ENCODE results near the gene NAGPA.

Gene NAGPA

DNA sequence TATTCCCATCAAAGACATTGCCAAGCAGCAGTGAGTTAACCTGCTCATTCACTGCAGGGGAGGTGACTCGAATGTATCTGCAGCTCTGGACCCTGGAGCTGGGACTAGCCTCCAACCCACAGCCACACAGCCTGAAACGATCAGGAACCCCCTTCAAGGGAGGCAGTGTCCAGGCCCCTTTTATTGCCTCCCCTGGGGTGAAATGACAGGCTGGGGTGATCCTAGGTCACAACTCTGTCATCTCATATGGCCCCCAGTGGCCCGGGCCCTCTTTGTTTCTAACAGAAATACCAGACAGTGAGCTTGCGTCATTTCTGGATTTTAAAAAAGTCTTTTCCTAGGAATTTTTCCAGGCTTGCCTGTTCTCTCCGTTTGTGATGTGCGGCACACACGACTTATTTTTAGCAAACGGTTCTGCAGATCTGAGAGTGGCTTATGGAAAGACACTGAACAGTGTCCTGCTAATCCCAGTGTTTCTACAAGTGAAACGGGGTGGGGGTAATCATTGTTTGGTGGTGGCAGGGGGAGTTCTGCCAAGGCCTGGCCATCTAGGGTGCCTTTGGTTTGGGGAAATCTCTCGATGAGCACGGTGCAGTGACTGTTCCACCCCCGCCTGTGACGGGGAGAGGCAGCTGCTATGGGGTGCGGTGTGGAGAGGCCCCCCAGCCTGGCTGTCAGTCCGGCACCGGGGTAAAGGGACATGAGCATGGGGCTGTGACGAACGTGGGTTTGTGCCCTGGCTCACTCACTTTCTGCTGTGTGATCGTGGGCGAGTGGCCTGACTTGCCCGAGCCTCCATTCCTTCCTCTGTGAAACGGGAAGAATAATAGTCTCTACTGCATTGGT is 27.2 kb downstream of the NAGPA start:
- Histone ChIP-seq H3K9ac (ENCODE audit: low read depth in 1 of 2, low read length in 2 of 2) (no peak overlapping the region), H3K27me3 (ENCODE audit: control insufficient read depth in 1 of 2, insufficient read depth in 2 of 2, low read length in 2 of 2) (no peaks in the 10 kb centered on the region), H3K36me3 (ENCODE audit: control insufficient read depth in 1 of 2, insufficient read depth in 2 of 2, low read length in 2 of 2) (no peaks in the 10 kb centered on the region), H3K4me1 (ENCODE audit: control insufficient read depth in 1 of 2, insufficient read depth in 2 of 2, low read length in 2 of 2) (no peaks in the 10 kb centered on the region), H3K4me3 (ENCODE audit: low read depth in 1 of 2, low read length in 2 of 2) (no peak overlapping the region), H3K9me3 (ENCODE audit: control insufficient read depth in 1 of 2, low read length in 2 of 2) (no peaks in the 10 kb centered on the region), H3K27ac (ENCODE audit: low read depth, low read length) (no peak overlapping the region)

DNA sequence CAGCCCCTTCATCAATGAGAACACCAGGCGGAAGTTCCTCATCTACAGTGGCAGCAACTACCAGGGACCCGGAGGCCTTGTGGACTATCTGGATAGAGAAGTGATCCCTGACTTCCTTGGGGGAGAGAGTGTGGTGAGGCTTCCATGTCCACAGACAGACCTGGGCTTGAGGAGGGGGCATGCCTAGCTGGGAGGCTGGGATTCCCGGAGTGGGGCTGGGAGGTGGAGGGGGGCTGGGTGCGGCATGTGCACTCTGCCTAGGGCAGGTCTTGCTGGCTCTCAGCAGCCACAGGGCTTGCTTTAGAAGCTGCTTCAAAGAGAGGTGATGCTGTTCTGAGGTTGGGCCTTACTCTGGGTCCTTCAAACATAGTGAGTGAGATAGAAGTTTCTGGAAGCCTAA is 27.8 kb downstream of the NAGPA start:
- no peaks in the 10 kb centered on the region for H3K36me3 ChIP-seq (ENCODE audit: control insufficient read depth in 1 of 2, insufficient read depth in 2 of 2, low read length in 2 of 2)
- H3K4me3 ChIP-seq (ENCODE audit: low read depth in 1 of 2, low read length in 2 of 2), result no peak overlapping the region
- H3K9me3 ChIP-seq (ENCODE audit: control insufficient read depth in 1 of 2, low read length in 2 of 2), result no peaks in the 10 kb centered on the region
- H3K27me3 ChIP-seq (ENCODE audit: control insufficient read depth in 1 of 2, insufficient read depth in 2 of 2, low read length in 2 of 2), result no peaks in the 10 kb centered on the region
- H3K27ac ChIP-seq (ENCODE audit: low read depth, low read length), result no peak overlapping the region
- no peaks in the 10 kb centered on the region for H3K4me1 ChIP-seq (ENCODE audit: control insufficient read depth in 1 of 2, insufficient read depth in 2 of 2, low read length in 2 of 2)
- no peak overlapping the region for H3K9ac ChIP-seq (ENCODE audit: low read depth in 1 of 2, low read length in 2 of 2)

DNA sequence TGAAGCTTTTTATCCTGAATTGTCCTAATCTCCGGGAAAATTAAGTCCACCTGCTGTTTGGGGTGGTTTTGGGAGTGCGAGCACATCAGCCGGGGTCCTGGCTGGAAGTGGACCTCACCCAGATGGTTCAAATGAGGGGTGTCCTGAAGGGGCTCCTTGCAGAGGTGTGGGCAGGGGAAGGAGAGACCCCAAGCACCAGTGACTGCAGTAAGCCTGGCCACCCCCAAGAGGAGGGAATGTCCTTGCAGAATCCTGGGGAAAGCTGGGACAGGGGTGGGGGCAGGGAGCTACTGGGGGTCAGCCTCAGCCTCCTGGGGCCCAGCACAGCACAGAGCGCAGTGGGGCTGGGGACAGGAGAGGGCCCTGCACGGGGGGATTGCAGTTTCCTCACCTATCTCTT is 29.4 kb downstream of the NAGPA start:
- H3K4me3 ChIP-seq (ENCODE audit: low read depth in 1 of 2, low read length in 2 of 2), result no peak overlapping the region

DNA sequence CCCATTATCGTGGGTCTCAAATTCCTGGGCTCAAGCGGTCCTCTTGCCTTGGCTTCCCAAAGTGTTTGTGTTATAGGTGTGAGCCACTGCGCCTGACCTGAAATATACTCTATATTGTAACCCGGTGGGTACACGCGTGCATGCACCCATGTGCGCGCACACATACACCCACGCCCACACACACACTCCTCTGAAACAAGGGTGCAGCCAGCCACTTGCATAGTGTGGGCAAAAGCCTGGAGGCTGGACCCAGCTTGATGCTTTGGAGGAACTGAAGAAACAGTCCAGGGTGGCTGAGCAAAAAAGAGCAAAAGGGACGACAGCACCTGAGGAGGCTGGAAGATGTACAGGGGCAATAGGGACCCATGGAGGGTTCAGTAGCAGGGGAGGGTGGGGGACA is 29.9 kb downstream of the NAGPA start:
- H3K9ac ChIP-seq (ENCODE audit: low read depth in 1 of 2, low read length in 2 of 2), result no peak overlapping the region

More for the DNA sequence above, 29.4 kb downstream of the NAGPA start:
- no peaks in the 10 kb centered on the region for H3K4me1 ChIP-seq (ENCODE audit: control insufficient read depth in 1 of 2, insufficient read depth in 2 of 2, low read length in 2 of 2)
- H3K27ac ChIP-seq (ENCODE audit: low read depth, low read length), result no peak overlapping the region
- H3K9ac ChIP-seq (ENCODE audit: low read depth in 1 of 2, low read length in 2 of 2), result no peak overlapping the region
- no peaks in the 10 kb centered on the region for H3K9me3 ChIP-seq (ENCODE audit: control insufficient read depth in 1 of 2, low read length in 2 of 2)
- no peaks in the 10 kb centered on the region for H3K36me3 ChIP-seq (ENCODE audit: control insufficient read depth in 1 of 2, insufficient read depth in 2 of 2, low read length in 2 of 2)
- H3K27me3 ChIP-seq (ENCODE audit: control insufficient read depth in 1 of 2, insufficient read depth in 2 of 2, low read length in 2 of 2), result no peaks in the 10 kb centered on the region

DNA sequence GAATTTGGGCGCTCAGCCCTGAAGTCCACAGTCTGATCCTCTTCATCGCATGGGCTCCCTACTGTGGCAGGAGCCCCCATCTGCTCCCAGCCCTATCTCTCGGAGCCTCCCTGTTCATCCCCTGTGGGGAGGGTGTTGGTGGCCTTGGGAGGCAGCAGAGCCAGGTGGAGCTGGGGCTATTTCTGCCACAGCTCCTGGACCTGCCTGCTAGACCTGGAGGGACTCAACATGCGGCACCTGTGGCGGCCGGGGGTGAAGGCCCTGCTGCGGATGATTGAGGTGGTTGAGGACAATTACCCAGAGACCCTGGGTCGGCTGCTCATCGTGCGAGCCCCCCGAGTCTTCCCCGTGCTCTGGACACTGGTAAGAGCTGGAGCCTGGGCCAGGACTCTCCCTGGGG is 30.5 kb downstream of the NAGPA start:
- no peak overlapping the region for H3K9ac ChIP-seq (ENCODE audit: low read depth in 1 of 2, low read length in 2 of 2)
- H3K36me3 ChIP-seq (ENCODE audit: control insufficient read depth in 1 of 2, insufficient read depth in 2 of 2, low read length in 2 of 2), result no peaks in the 10 kb centered on the region
- H3K27me3 ChIP-seq (ENCODE audit: control insufficient read depth in 1 of 2, insufficient read depth in 2 of 2, low read length in 2 of 2), result no peaks in the 10 kb centered on the region
- no peaks in the 10 kb centered on the region for H3K9me3 ChIP-seq (ENCODE audit: control insufficient read depth in 1 of 2, low read length in 2 of 2)
- no peak overlapping the region for H3K4me3 ChIP-seq (ENCODE audit: low read depth in 1 of 2, low read length in 2 of 2)
- H3K4me1 ChIP-seq (ENCODE audit: control insufficient read depth in 1 of 2, insufficient read depth in 2 of 2, low read length in 2 of 2), result no peaks in the 10 kb centered on the region
- no peak overlapping the region for H3K27ac ChIP-seq (ENCODE audit: low read depth, low read length)

More for the DNA sequence above, 29.9 kb downstream of the NAGPA start:
- Histone ChIP-seq H3K9me3 (ENCODE audit: control insufficient read depth in 1 of 2, low read length in 2 of 2) (no peaks in the 10 kb centered on the region), H3K27ac (ENCODE audit: low read depth, low read length) (no peak overlapping the region), H3K4me1 (ENCODE audit: control insufficient read depth in 1 of 2, insufficient read depth in 2 of 2, low read length in 2 of 2) (no peaks in the 10 kb centered on the region), H3K4me3 (ENCODE audit: low read depth in 1 of 2, low read length in 2 of 2) (no peak overlapping the region), H3K27me3 (ENCODE audit: control insufficient read depth in 1 of 2, insufficient read depth in 2 of 2, low read length in 2 of 2) (no peaks in the 10 kb centered on the region), H3K36me3 (ENCODE audit: control insufficient read depth in 1 of 2, insufficient read depth in 2 of 2, low read length in 2 of 2) (no peaks in the 10 kb centered on the region)

DNA sequence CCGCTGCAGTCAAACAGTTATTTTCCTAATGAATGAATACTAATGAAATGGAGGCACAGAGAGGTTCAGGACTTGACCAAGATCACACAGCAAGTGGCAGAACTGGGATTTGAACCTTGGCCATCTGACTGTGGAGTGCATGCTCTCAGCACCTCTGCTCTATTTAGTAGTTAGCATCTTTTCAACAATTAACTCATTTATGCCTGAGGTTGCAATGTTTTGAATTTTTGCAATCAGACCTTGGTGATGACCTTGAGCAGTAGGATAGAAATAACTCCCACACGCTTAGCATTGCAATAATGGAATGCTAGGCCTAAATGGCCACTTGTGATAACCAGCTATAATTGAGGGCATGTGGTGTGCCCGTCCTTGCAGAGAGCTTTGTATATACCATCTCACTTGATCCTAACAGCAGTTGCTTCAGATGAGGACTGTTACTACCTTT is 31.0 kb downstream of the NAGPA start:
- H3K4me3 ChIP-seq (ENCODE audit: low read depth in 1 of 2, low read length in 2 of 2), result no peak overlapping the region
- no peaks in the 10 kb centered on the region for H3K9me3 ChIP-seq (ENCODE audit: control insufficient read depth in 1 of 2, low read length in 2 of 2)
- no peaks in the 10 kb centered on the region for H3K4me1 ChIP-seq (ENCODE audit: control insufficient read depth in 1 of 2, insufficient read depth in 2 of 2, low read length in 2 of 2)
- no peak overlapping the region for H3K27ac ChIP-seq (ENCODE audit: low read depth, low read length)
- no peaks in the 10 kb centered on the region for H3K27me3 ChIP-seq (ENCODE audit: control insufficient read depth in 1 of 2, insufficient read depth in 2 of 2, low read length in 2 of 2)
- H3K9ac ChIP-seq (ENCODE audit: low read depth in 1 of 2, low read length in 2 of 2), result no peak overlapping the region
- H3K36me3 ChIP-seq (ENCODE audit: control insufficient read depth in 1 of 2, insufficient read depth in 2 of 2, low read length in 2 of 2), result no peaks in the 10 kb centered on the region

DNA sequence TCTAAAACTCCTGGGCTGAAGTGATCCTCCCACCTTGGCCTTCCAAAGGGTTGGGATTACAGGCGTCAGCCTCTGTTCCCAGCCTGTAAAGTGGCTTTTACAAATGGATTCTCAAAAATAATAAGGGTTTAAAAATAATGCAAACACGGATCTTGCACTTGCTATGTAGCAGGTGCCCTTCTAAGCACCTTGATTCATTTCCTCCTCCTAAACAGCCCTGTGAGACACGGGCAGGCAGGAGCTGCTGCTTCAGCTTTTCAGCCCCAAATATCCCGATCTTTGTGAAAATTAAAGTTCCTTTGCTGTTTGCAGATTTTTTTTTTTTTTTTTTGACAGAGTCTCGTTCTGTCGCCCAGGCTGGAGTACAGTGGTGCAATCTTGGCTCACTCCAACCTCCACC is 31.7 kb downstream of the NAGPA start:
- Histone ChIP-seq H3K36me3 (ENCODE audit: control insufficient read depth in 1 of 2, insufficient read depth in 2 of 2, low read length in 2 of 2) (no peaks in the 10 kb centered on the region), H3K9ac (ENCODE audit: low read depth in 1 of 2, low read length in 2 of 2) (no peak overlapping the region), H3K27me3 (ENCODE audit: control insufficient read depth in 1 of 2, insufficient read depth in 2 of 2, low read length in 2 of 2) (no peaks in the 10 kb centered on the region), H3K27ac (ENCODE audit: low read depth, low read length) (no peak overlapping the region), H3K9me3 (ENCODE audit: control insufficient read depth in 1 of 2, low read length in 2 of 2) (no peaks in the 10 kb centered on the region), H3K4me3 (ENCODE audit: low read depth in 1 of 2, low read length in 2 of 2) (no peak overlapping the region), H3K4me1 (ENCODE audit: control insufficient read depth in 1 of 2, insufficient read depth in 2 of 2, low read length in 2 of 2) (no peaks in the 10 kb centered on the region)

DNA sequence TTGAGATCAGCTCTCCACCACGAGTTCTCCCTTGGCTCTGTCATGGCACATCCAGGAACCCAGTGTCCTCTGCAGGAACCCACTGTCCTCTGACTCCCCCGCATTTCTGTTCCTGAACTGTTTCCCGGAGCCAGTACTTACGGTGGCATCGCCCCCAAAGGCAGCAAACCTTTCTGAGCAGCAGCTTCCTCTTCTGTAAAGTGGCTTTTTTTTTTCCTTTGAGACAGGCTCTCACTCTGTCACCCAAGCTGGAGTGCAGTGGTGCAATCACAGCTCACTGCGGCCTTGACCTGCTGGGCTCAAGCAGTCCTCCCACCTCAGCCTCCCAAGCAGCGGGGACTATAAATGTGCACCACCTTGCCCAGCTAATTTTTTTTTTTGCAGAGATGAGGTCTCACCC is 32.2 kb downstream of the NAGPA start:
- Histone ChIP-seq H3K27me3 (ENCODE audit: control insufficient read depth in 1 of 2, insufficient read depth in 2 of 2, low read length in 2 of 2) (no peaks in the 10 kb centered on the region), H3K36me3 (ENCODE audit: control insufficient read depth in 1 of 2, insufficient read depth in 2 of 2, low read length in 2 of 2) (no peaks in the 10 kb centered on the region), H3K4me3 (ENCODE audit: low read depth in 1 of 2, low read length in 2 of 2) (no peak overlapping the region), H3K9ac (ENCODE audit: low read depth in 1 of 2, low read length in 2 of 2) (no peak overlapping the region), H3K4me1 (ENCODE audit: control insufficient read depth in 1 of 2, insufficient read depth in 2 of 2, low read length in 2 of 2) (no peaks in the 10 kb centered on the region), H3K9me3 (ENCODE audit: control insufficient read depth in 1 of 2, low read length in 2 of 2) (no peaks in the 10 kb centered on the region), H3K27ac (ENCODE audit: low read depth, low read length) (no peak overlapping the region)

DNA sequence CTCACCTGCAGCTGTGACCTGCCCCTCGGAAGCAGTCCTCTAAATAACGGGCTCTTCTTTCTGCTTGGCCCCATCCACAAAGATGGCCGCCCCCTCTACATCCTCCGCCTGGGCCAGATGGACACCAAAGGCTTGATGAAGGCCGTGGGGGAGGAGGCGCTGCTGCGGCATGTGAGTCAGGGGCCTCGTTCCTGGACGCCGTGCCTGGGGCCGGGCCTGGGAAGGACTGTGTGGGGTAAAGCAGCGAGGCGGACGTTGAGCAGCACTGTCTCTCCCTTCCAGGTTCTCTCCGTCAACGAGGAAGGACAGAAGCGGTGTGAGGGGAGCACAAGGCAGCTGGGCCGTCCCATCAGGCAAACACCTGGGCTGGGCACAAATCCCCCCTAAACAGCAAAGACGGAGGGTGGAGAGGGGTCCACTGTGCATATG is 33.1 kb downstream of the NAGPA start:
- Histone ChIP-seq H3K4me3 (ENCODE audit: low read depth in 1 of 2, low read length in 2 of 2) (no peak overlapping the region), H3K9ac (ENCODE audit: low read depth in 1 of 2, low read length in 2 of 2) (no peak overlapping the region), H3K9me3 (ENCODE audit: control insufficient read depth in 1 of 2, low read length in 2 of 2) (no peaks in the 10 kb centered on the region), H3K27ac (ENCODE audit: low read depth, low read length) (no peak overlapping the region), H3K27me3 (ENCODE audit: control insufficient read depth in 1 of 2, insufficient read depth in 2 of 2, low read length in 2 of 2) (no peaks in the 10 kb centered on the region), H3K36me3 (ENCODE audit: control insufficient read depth in 1 of 2, insufficient read depth in 2 of 2, low read length in 2 of 2) (no peaks in the 10 kb centered on the region), H3K4me1 (ENCODE audit: control insufficient read depth in 1 of 2, insufficient read depth in 2 of 2, low read length in 2 of 2) (no peaks in the 10 kb centered on the region)

DNA sequence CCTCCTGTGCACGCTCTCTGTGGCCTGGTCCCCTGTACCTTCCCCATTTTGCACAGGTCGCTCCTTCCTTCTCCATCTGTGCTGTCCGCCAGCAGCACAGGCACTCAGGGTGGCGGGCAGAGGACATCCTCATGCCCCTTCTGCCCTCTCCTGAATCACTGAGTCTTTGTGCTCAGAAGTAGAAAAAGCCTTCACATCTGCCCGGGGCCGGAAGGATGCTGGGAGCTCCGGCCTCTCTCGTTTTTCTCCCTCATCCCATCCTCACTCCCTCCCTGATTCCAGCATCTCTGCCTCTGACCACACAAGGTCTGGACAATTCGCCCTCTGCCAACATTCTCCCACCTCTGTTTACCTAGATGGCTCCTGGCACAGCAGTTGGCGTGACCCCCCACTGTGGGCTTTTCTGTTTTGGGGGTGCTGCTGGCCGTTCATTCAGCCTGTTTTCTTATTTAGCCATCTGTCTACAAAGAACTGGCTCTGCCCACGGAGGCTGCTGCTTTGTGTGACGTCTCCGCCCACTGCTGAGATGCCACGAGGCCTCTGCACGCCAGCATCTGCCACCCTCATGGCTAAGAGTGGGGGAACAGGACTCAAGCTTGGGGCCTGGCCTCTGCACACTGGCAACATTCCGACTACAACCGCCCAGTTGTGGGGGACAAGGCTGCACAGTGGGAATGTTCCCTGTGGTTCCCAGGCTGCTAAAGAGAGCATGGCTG is 38.9 kb downstream of the NAGPA start:
- H3K4me1 ChIP-seq (ENCODE audit: control insufficient read depth in 1 of 2, insufficient read depth in 2 of 2, low read length in 2 of 2), result no peaks in the 10 kb centered on the region
- H3K9me3 ChIP-seq (ENCODE audit: control insufficient read depth in 1 of 2, low read length in 2 of 2), result no peaks in the 10 kb centered on the region
- H3K9ac ChIP-seq (ENCODE audit: low read depth in 1 of 2, low read length in 2 of 2), result no peak overlapping the region
- H3K4me3 ChIP-seq (ENCODE audit: low read depth in 1 of 2, low read length in 2 of 2), result no peak overlapping the region
- H3K36me3 ChIP-seq (ENCODE audit: control insufficient read depth in 1 of 2, insufficient read depth in 2 of 2, low read length in 2 of 2), result no peaks in the 10 kb centered on the region
- no peak overlapping the region for H3K27ac ChIP-seq (ENCODE audit: low read depth, low read length)
- peaks cover 3 to 5% of the 10 kb centered on the region in 2 donors for H3K27me3 ChIP-seq (ENCODE audit: control insufficient read depth in 1 of 2, insufficient read depth in 2 of 2, low read length in 2 of 2)

Measured in duodenal mucosa (tissue), 2 donors.